ENCODE results near the gene OR2F1.

DNA sequence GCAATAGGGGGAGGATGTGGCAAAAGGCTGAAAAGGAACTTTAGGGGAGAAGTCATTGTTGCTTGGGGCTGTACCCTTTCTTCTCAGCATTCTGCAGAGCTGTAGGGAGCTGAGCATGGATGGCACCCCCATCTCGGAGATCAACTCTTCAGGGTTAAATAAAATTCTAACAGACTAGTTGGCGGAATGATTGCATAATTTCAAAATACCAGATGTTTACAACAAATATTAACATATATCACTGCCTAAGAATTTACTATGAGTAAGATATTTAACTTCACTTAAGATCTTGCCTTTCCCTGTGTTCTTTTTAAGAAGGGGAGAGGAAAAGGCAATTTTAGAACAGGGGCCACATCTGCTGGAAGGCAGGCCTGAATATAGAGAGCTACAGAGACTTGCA lies 509 bp upstream of the OR2F1 start:
- TF ChIP-seq SIN3A (IDR thresholded peaks at IDR 0.05; ENCODE audit: borderline replicate concordance, insufficient read depth, low read length) (no peak), FOXP2 (optimal IDR thresholded peaks at IDR 0.05; ENCODE audit: borderline replicate concordance, extremely low read depth, extremely low read length, insufficient read depth) (no peak), POLR2AphosphoS5 (IDR thresholded peaks at IDR 0.05; ENCODE audit: low read depth, low read length) (no peak), TAF1 (IDR thresholded peaks at IDR 0.05; ENCODE audit: borderline replicate concordance, insufficient read depth, low read length) (no peak)
- TF ChIP-seq, protein P1, sequence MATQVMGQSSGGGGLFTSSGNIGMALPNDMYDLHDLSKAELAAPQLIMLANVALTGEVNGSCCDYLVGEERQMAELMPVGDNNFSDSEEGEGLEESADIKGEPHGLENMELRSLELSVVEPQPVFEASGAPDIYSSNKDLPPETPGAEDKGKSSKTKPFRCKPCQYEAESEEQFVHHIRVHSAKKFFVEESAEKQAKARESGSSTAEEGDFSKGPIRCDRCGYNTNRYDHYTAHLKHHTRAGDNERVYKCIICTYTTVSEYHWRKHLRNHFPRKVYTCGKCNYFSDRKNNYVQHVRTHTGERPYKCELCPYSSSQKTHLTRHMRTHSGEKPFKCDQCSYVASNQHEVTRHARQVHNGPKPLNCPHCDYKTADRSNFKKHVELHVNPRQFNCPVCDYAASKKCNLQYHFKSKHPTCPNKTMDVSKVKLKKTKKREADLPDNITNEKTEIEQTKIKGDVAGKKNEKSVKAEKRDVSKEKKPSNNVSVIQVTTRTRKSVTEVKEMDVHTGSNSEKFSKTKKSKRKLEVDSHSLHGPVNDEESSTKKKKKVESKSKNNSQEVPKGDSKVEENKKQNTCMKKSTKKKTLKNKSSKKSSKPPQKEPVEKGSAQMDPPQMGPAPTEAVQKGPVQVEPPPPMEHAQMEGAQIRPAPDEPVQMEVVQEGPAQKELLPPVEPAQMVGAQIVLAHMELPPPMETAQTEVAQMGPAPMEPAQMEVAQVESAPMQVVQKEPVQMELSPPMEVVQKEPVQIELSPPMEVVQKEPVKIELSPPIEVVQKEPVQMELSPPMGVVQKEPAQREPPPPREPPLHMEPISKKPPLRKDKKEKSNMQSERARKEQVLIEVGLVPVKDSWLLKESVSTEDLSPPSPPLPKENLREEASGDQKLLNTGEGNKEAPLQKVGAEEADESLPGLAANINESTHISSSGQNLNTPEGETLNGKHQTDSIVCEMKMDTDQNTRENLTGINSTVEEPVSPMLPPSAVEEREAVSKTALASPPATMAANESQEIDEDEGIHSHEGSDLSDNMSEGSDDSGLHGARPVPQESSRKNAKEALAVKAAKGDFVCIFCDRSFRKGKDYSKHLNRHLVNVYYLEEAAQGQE (IDR thresholded peaks at IDR 0.05; ENCODE audit: insufficient read depth in 1 of 2, low read depth in 2 of 2, low read length in 2 of 2): no peak
